Measurements from ENCODE around the gene IPO4. TPM values are rescaled to one million over a fixed set of nuclear protein-coding genes. Genes with fewer than 3 reads are reported as not detected.

Gene IPO4
- total and polyA plus RNA-seq, 2 of the 13 experiments (the other 11 are each of a cell fraction or from before 2014, with no cell fraction given), result 39.0 to 179 TPM

DNA sequence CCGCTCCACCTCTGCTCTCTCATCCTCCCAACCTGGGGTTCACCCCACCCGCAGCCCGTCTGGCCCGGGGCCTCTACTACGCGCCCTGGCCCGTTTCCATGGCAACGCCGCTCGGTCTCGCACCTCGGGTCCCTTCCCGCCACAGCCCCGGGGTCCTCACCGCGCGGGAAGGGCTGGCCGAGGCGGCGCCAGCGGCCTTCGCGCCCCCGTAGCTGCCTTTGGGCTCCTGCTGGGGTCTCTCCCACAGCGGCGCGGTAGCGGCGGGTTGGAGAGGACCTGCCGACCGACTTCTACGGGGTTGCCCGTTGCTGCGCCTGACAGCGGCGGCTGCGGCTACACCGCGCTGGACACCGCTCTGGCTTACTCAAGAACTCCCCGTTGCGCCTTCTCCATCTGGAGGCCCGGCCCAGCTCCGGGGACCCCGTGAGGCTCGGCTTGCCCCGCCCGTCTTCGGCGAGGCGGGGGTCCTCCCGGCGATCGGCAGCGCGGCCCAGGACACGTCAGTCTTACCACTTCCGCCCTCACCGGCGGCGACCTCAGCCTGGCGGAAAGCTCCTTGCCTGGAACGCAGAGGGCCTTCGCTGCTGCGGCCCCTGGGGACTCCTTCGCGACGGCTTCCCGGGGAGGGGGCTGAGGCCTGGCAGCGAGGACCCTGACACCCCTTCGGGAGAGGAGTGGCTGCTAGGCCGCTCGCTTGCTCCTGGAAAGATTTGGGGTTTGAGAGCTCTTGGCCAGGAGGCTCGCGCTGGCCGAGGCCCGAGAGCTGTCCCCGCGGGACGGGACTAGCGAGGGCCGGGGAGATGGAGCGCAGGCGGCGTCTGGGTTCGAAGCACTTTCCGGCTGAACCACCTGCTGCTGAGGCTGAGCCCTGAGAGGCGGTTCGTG lies 6.8 kb upstream of the IPO4 start, which contains the start of gene TM9SF1 (continued):
- TF ChIP-seq, protein P1, sequence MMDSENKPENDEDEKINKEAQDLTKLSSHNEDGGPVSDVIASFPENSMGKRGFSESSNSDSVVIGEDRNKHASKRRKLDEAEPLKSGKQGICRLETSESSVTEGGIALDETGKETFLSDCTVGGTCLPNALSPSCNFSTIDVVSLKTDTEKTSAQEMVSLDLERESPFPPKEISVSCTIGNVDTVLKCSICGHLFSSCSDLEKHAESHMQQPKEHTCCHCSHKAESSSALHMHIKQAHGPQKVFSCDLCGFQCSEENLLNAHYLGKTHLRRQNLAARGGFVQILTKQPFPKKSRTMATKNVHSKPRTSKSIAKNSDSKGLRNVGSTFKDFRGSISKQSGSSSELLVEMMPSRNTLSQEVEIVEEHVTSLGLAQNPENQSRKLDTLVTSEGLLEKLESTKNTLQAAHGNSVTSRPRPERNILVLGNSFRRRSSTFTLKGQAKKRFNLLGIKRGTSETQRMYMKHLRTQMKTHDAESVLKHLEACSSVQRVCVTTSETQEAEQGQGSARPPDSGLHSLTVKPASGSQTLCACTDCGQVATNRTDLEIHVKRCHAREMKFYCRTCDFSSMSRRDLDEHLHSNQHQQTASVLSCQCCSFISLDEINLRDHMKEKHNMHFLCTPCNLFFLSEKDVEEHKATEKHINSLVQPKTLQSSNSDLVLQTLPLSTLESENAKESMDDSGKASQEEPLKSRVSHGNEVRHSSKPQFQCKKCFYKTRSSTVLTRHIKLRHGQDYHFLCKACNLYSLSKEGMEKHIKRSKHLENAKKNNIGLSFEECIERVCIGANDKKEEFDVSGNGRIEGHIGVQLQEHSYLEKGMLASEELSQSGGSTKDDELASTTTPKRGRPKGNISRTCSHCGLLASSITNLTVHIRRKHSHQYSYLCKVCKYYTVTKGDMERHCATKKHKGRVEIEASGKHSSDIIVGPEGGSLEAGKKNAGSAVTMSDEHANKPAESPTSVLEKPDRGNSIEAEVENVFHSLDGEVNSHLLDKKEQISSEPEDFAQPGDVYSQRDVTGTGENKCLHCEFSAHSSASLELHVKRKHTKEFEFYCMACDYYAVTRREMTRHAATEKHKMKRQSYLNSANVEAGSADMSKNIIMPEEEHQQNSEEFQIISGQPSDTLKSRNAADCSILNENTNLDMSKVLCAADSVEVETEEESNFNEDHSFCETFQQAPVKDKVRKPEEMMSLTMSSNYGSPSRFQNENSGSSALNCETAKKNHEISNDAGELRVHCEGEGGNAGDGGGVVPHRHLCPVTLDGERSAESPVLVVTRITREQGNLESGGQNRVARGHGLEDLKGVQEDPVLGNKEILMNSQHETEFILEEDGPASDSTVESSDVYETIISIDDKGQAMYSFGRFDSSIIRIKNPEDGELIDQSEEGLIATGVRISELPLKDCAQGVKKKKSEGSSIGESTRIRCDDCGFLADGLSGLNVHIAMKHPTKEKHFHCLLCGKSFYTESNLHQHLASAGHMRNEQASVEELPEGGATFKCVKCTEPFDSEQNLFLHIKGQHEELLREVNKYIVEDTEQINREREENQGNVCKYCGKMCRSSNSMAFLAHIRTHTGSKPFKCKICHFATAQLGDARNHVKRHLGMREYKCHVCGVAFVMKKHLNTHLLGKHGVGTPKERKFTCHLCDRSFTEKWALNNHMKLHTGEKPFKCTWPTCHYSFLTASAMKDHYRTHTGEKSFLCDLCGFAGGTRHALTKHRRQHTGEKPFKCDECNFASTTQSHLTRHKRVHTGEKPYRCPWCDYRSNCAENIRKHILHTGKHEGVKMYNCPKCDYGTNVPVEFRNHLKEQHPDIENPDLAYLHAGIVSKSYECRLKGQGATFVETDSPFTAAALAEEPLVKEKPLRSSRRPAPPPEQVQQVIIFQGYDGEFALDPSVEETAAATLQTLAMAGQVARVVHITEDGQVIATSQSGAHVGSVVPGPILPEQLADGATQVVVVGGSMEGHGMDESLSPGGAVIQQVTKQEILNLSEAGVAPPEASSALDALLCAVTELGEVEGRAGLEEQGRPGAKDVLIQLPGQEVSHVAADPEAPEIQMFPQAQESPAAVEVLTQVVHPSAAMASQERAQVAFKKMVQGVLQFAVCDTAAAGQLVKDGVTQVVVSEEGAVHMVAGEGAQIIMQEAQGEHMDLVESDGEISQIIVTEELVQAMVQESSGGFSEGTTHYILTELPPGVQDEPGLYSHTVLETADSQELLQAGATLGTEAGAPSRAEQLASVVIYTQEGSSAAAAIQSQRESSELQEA (CRISPR knock-in tag; IDR thresholded peaks at IDR 0.05; ENCODE audit: not compliant biosample characterization), result peak; percentile 100
- no peak for TF ChIP-seq SMC3 (IDR thresholded peaks at IDR 0.05; ENCODE audit: low read length)
- TF ChIP-seq ZNF44 (CRISPR knock-in tag; IDR thresholded peaks at IDR 0.05), result peak; percentile 97
- peak; percentile 89; the same call in 1 of the 2 replicates for TF ChIP-seq SP140L (CRISPR knock-in tag; IDR thresholded peaks at IDR 0.05; ENCODE audit: borderline replicate concordance)
- peak; percentile 98 for TF ChIP-seq ZNF430 (CRISPR knock-in tag; IDR thresholded peaks at IDR 0.05)
- TF ChIP-seq HOXD1 (CRISPR knock-in tag; IDR thresholded peaks at IDR 0.05), result peak; percentile 80
- peak; percentile 97 for TF ChIP-seq PAWR (CRISPR knock-in tag; IDR thresholded peaks at IDR 0.05; ENCODE audit: borderline replicate concordance)
- TF ChIP-seq, protein P2, sequence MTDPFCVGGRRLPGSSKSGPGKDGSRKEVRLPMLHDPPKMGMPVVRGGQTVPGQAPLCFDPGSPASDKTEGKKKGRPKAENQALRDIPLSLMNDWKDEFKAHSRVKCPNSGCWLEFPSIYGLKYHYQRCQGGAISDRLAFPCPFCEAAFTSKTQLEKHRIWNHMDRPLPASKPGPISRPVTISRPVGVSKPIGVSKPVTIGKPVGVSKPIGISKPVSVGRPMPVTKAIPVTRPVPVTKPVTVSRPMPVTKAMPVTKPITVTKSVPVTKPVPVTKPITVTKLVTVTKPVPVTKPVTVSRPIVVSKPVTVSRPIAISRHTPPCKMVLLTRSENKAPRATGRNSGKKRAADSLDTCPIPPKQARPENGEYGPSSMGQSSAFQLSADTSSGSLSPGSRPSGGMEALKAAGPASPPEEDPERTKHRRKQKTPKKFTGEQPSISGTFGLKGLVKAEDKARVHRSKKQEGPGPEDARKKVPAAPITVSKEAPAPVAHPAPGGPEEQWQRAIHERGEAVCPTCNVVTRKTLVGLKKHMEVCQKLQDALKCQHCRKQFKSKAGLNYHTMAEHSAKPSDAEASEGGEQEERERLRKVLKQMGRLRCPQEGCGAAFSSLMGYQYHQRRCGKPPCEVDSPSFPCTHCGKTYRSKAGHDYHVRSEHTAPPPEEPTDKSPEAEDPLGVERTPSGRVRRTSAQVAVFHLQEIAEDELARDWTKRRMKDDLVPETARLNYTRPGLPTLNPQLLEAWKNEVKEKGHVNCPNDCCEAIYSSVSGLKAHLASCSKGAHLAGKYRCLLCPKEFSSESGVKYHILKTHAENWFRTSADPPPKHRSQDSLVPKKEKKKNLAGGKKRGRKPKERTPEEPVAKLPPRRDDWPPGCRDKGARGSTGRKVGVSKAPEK (CRISPR knock-in tag; IDR thresholded peaks at IDR 0.05; ENCODE audit: borderline replicate concordance), result peak; percentile 92; the same call in 1 of the 2 replicates
- peak; percentile 83 for TF ChIP-seq JUN (CRISPR knock-in tag; IDR thresholded peaks at IDR 0.05)
- peak; percentile 100 for TF ChIP-seq ZSCAN31 (CRISPR knock-in tag; IDR thresholded peaks at IDR 0.05; ENCODE audit: low read depth)
- TF ChIP-seq, protein P3, sequence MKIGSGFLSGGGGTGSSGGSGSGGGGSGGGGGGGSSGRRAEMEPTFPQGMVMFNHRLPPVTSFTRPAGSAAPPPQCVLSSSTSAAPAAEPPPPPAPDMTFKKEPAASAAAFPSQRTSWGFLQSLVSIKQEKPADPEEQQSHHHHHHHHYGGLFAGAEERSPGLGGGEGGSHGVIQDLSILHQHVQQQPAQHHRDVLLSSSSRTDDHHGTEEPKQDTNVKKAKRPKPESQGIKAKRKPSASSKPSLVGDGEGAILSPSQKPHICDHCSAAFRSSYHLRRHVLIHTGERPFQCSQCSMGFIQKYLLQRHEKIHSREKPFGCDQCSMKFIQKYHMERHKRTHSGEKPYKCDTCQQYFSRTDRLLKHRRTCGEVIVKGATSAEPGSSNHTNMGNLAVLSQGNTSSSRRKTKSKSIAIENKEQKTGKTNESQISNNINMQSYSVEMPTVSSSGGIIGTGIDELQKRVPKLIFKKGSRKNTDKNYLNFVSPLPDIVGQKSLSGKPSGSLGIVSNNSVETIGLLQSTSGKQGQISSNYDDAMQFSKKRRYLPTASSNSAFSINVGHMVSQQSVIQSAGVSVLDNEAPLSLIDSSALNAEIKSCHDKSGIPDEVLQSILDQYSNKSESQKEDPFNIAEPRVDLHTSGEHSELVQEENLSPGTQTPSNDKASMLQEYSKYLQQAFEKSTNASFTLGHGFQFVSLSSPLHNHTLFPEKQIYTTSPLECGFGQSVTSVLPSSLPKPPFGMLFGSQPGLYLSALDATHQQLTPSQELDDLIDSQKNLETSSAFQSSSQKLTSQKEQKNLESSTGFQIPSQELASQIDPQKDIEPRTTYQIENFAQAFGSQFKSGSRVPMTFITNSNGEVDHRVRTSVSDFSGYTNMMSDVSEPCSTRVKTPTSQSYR (CRISPR knock-in tag; IDR thresholded peaks at IDR 0.05; ENCODE audit: borderline replicate concordance), result peak; percentile 63
- peak; percentile 91 for TF ChIP-seq ZNF264 (CRISPR knock-in tag; IDR thresholded peaks at IDR 0.05)
- TF ChIP-seq ZNF737 (CRISPR knock-in tag; IDR thresholded peaks at IDR 0.05; ENCODE audit: borderline replicate concordance), result no peak
- TF ChIP-seq AGO2 (optimal IDR thresholded peaks at IDR 0.05; ENCODE audit: low read depth, low read length), result peak; percentile 98
- TF ChIP-seq ZNF282 (IDR thresholded peaks at IDR 0.05; ENCODE audit: partially characterized antibody), result no peak

Data from HepG2 (cell line).